H9 (cell line): Measurements from ENCODE around the gene CHMP2A. TPM values are rescaled to one million over a fixed set of nuclear protein-coding genes. Genes with fewer than 3 reads are reported as not detected.

Experiments used
- DNase-seq: peaks from one replicate; pipeline ENCODE4 v3.0.0-alpha.2; 2017
- H2AFZ ChIP-seq: one replicate; pipeline ENCODE4 v1.6.1; 2013; ENCODE audit warnings: mild to moderate bottlenecking, low read length, control low read depth, moderate library complexity
- H2AK5ac ChIP-seq: 2 replicates; pipeline ENCODE4 v1.6.1; 2013; ENCODE audit warnings: low read length, control low read depth, mixed read lengths; ENCODE audit not compliant: insufficient read length
- H2BK120ac ChIP-seq: one replicate; pipeline ENCODE4 v1.6.1; 2013; ENCODE audit warnings: low read depth, mild to moderate bottlenecking, low read length, control low read depth, inconsistent platforms; ENCODE audit not compliant: poor library complexity, severe bottlenecking
- H2BK12ac ChIP-seq: 2 replicates; pipeline ENCODE4 v1.6.1; 2013; ENCODE audit warnings: low read length, control low read depth, mixed read lengths, low read depth; ENCODE audit not compliant: insufficient read length
- H2BK15ac ChIP-seq: 2 replicates; pipeline ENCODE4 v1.6.1; 2013; ENCODE audit warnings: low read depth, low read length, control low read depth
- H2BK20ac ChIP-seq: one replicate; pipeline ENCODE4 v1.6.1; 2013; ENCODE audit warnings: low read depth, mild to moderate bottlenecking, low read length, control low read depth, inconsistent platforms; ENCODE audit not compliant: poor library complexity, severe bottlenecking
- H2BK5ac ChIP-seq: 2 replicates; pipeline ENCODE4 v1.6.1; 2013; ENCODE audit warnings: low read length, control low read depth, mixed read lengths; ENCODE audit not compliant: insufficient read length
- H3K14ac ChIP-seq: 2 replicates; pipeline ENCODE4 v1.6.1; 2013; ENCODE audit warnings: low read length, control low read depth; ENCODE audit not compliant: insufficient read depth
- H3K18ac ChIP-seq: 2 replicates; pipeline ENCODE4 v1.6.1; 2013; ENCODE audit warnings: low read depth, mild to moderate bottlenecking, mixed read lengths, low read length, control low read depth; ENCODE audit not compliant: insufficient read length
- H3K23ac ChIP-seq: 2 replicates; pipeline ENCODE4 v1.6.1; 2013; ENCODE audit warnings: low read length, control low read depth, mixed read lengths, low read depth; ENCODE audit not compliant: insufficient read length
- H3K23me2 ChIP-seq: 2 replicates; pipeline ENCODE4 v1.6.1; 2013; ENCODE audit warnings: low read depth, mild to moderate bottlenecking, mixed read lengths, low read length, control low read depth; ENCODE audit not compliant: insufficient read length, poor library complexity, severe bottlenecking
- H3K27ac ChIP-seq: 2 replicates; pipeline ENCODE4 v1.5.1; 2013; ENCODE audit warnings: low read length, control low read depth, mixed read lengths, low read depth; ENCODE audit not compliant: insufficient read length
- H3K27me3 ChIP-seq: 2 replicates; pipeline ENCODE4 v1.6.1; 2013; ENCODE audit warnings: low read length, control low read depth, inconsistent platforms; ENCODE audit not compliant: insufficient read depth
- H3K4ac ChIP-seq: 2 replicates; pipeline ENCODE4 v1.6.1; 2013; ENCODE audit warnings: low read depth, mild to moderate bottlenecking, control low read depth, inconsistent platforms, low read length, moderate library complexity
- H3K4me1 ChIP-seq: 2 replicates; pipeline ENCODE4 v1.6.1; 2013; ENCODE audit warnings: low read length, control low read depth, inconsistent platforms; ENCODE audit not compliant: insufficient read depth
- H3K4me2 ChIP-seq: 2 replicates; pipeline ENCODE4 v1.6.1; 2013; ENCODE audit warnings: low read length, control low read depth, mixed read lengths; ENCODE audit not compliant: insufficient read length, insufficient read depth
- H3K56ac ChIP-seq: 2 replicates; pipeline ENCODE4 v1.6.1; 2013; ENCODE audit warnings: low read depth, mild to moderate bottlenecking, mixed read lengths, low read length, control low read depth; ENCODE audit not compliant: insufficient read length
- H3K79me1 ChIP-seq: 2 replicates; pipeline ENCODE4 v1.6.1; 2013; ENCODE audit warnings: low read depth, mild to moderate bottlenecking, moderate library complexity, low read length, control low read depth, inconsistent platforms; ENCODE audit not compliant: insufficient read depth, poor library complexity, severe bottlenecking
- H3K79me2 ChIP-seq: 2 replicates; pipeline ENCODE4 v1.6.1; 2013; ENCODE audit warnings: low read length, control low read depth, inconsistent platforms; ENCODE audit not compliant: insufficient read depth
- H3K9ac ChIP-seq: 2 replicates; pipeline ENCODE4 v1.6.1; 2013; ENCODE audit warnings: low read length, control low read depth, mixed read lengths; ENCODE audit not compliant: insufficient read length; ENCODE audit errors: extremely low read depth
- H3K9me3 ChIP-seq: one replicate; pipeline ENCODE4 v1.6.1; 2013; ENCODE audit warnings: low read depth, low read length, inconsistent platforms; ENCODE audit not compliant: control insufficient read depth
- H3T11ph ChIP-seq: one replicate; pipeline ENCODE4 v1.6.1; 2013; ENCODE audit warnings: mild to moderate bottlenecking, low read length, control low read depth, inconsistent platforms
- H4K20me1 ChIP-seq: one replicate; pipeline ENCODE4 v1.6.1; 2013; ENCODE audit not compliant: control insufficient read depth, insufficient read length, insufficient read depth
- H4K5ac ChIP-seq: 2 replicates; pipeline ENCODE4 v1.6.1; 2013; ENCODE audit warnings: low read depth, mild to moderate bottlenecking, mixed read lengths, low read length, control low read depth; ENCODE audit not compliant: insufficient read length
- H4K8ac ChIP-seq: replicated peaks from 2 replicates; pipeline ENCODE4 v1.6.1; 2013; ENCODE audit warnings: low read length, control low read depth, mixed read lengths, low read depth; ENCODE audit not compliant: insufficient read length
- H4K91ac ChIP-seq: 2 replicates; pipeline ENCODE4 v1.6.1; 2013; ENCODE audit warnings: low read depth, mild to moderate bottlenecking, moderate library complexity, mixed read lengths, low read length, control low read depth; ENCODE audit not compliant: insufficient read length
- H3K27ac Mint-ChIP-seq, 3 experiments: 2 replicates in 2 of 3; 3 replicates in 1 of 3; pipeline ENCODE4 v1.8.0; 2020 to 2021; ENCODE audit warnings: mixed read lengths in 3 of 3, mild to moderate bottlenecking in 1 of 3, moderate library complexity in 1 of 3
- H3K27me3 Mint-ChIP-seq: 2 replicates; pipeline ENCODE4 v1.8.0; 2021; ENCODE audit warnings: low read depth, mild to moderate bottlenecking, moderate library complexity, mixed read lengths
- H3K36me3 Mint-ChIP-seq, 3 experiments: 2 replicates in 2 of 3; 3 replicates in 1 of 3; pipeline ENCODE4 v1.8.0; 2020 to 2021; ENCODE audit warnings: low read depth in 3 of 3, mixed read lengths in 3 of 3; ENCODE audit not compliant: insufficient read depth in 1 of 3
- H3K4me1 Mint-ChIP-seq, 2 experiments: 2 replicates each; pipeline ENCODE4 v1.8.0; 2020; ENCODE audit warnings: mixed read lengths in 2 of 2
- H3K4me3 Mint-ChIP-seq, 2 experiments: 2 replicates in 1 of 2; 3 replicates in 1 of 2; pipeline ENCODE4 v1.8.0; 2020 to 2021; ENCODE audit warnings: mild to moderate bottlenecking in 2 of 2, mixed read lengths in 2 of 2, moderate library complexity in 1 of 2
- H3K9me3 Mint-ChIP-seq, 2 experiments: 2 replicates in 1 of 2; 3 replicates in 1 of 2; pipeline ENCODE4 v1.8.0; 2020; ENCODE audit warnings: mild to moderate bottlenecking in 2 of 2, mixed read lengths in 2 of 2, moderate library complexity in 1 of 2
- WGBS: extraction: QIAGEN DNeasy Blood & Tissue Kit; methylation state at CpG from one replicate; pipeline ENCODE4 v1.1.7; 2013; ENCODE audit warnings: missing lambda C conversion rate, low lambda C conversion rate, mixed read lengths; ENCODE audit not compliant: insufficient read length; ENCODE audit errors: extremely low coverage; 5-methylcytosine and 5-hydroxymethylcytosine counted together
- total RNA-seq: library from RNA; stranded (reverse); gene quantifications from 2 replicates; pipeline ENCODE4 v1.2.1, GENCODE V29; 2021
- TF ChIP-seq, protein P1 (sequence below): fragments of 200-600 bp; sonication (generic); conservative IDR thresholded peaks from 3 replicates; pipeline ENCODE4 v1.8.0; 2021; ENCODE audit warnings: antibody characterized with exemption, mild to moderate bottlenecking

CHMP2A gene
- total RNA-seq, 1 experiment from 2014 or later = 109 TPM

DNA sequence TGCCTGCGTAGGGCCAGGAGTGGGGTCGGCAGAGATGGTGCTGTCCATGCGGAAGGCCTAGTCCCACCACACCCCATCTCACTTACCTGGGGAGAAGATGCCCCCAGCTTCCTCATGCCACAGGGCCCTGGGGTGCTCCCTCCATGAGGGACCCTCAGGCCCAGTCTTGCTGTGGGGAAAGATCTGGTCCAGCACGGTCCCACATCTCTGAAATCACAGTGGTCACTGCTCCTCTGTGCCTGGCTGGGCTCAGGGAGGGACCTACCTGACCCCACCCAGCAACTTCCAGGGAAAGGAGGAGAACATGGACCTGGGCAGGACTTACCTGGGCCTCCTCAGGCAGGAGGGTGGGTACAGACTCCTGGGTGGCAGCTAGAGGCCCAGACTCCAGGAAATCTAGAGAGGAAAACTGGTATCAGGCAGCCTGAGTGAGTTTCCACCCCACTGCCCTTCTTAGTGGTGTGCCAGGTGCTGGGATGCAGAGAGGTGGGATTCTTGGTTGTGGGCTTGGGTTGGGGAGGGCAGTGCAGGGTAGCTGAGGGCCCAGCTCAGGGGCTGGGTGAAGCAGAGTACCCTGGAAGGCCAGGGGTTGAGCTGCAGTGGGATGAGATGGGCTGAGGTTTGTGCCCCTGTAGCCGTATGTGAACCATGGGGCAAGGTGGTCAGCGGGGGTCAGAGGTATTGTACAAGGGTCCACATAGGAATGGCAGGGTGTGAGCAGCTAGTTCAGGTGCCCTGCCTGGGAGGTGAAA is 14.5 kb upstream of the CHMP2A start:
- Histone ChIP-seq H4K20me1 (no peaks in the 10 kb centered on the region), H2BK5ac (no peak overlapping the region), H4K91ac (no peak overlapping the region), H3K4me2 (no peak overlapping the region), H3K4ac (no peak overlapping the region), H3K14ac (no peak overlapping the region), H3K23ac (no peak overlapping the region), H3K9me3 (no peaks in the 10 kb centered on the region), H3K23me2 (peaks cover 4% of the 10 kb centered on the region), H2BK12ac (no peak overlapping the region), H3K18ac (no peak overlapping the region), H3K27me3 (no peaks in the 10 kb centered on the region), H2BK120ac (no peak overlapping the region), H2BK15ac (no peak overlapping the region), H2AFZ (no peak overlapping the region), H3K9ac (no peak overlapping the region), H3K4me1 (no peaks in the 10 kb centered on the region; the same call in 1 of the 2 replicates), H3K79me1 (no peaks in the 10 kb centered on the region), H3K79me2 (no peaks in the 10 kb centered on the region), H3K56ac (no peak overlapping the region), H4K8ac (no peak overlapping the region), H3K27ac (no peak overlapping the region), H2AK5ac (no peak overlapping the region), H4K5ac (no peak overlapping the region), H2BK20ac (no peak overlapping the region), H3T11ph (no peak overlapping the region)
- Mint-ChIP-seq H3K4me1 (peaks cover 14 to 15% of the 10 kb centered on the region in 2 experiments), H3K27ac (peak overlapping the region in 1 of 3 experiments; percentile 75; a peak in 1 of 7 replicates), H3K9me3 (no peaks in the 10 kb centered on the region; a peak in 1 of 5 replicates), H3K36me3 (peaks cover 0 to 30% (median 18%) of the 10 kb centered on the region in 3 experiments; a peak in 5 of 7 replicates), H3K4me3 (peak overlapping the region in 1 of 2 experiments; percentile 12; a peak in 1 of 5 replicates), H3K27me3 (no peaks in the 10 kb centered on the region; the same call in 1 of the 2 replicates)
- no peak for DNase-seq
- no CpG with 5 or more reads among the region's 6 CpGs for WGBS
- TF ChIP-seq, protein P1, sequence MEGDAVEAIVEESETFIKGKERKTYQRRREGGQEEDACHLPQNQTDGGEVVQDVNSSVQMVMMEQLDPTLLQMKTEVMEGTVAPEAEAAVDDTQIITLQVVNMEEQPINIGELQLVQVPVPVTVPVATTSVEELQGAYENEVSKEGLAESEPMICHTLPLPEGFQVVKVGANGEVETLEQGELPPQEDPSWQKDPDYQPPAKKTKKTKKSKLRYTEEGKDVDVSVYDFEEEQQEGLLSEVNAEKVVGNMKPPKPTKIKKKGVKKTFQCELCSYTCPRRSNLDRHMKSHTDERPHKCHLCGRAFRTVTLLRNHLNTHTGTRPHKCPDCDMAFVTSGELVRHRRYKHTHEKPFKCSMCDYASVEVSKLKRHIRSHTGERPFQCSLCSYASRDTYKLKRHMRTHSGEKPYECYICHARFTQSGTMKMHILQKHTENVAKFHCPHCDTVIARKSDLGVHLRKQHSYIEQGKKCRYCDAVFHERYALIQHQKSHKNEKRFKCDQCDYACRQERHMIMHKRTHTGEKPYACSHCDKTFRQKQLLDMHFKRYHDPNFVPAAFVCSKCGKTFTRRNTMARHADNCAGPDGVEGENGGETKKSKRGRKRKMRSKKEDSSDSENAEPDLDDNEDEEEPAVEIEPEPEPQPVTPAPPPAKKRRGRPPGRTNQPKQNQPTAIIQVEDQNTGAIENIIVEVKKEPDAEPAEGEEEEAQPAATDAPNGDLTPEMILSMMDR = no peak
